Epidermal melanocyte (primary cell): Measurements from ENCODE around the gene DET1.
"Not testable (repeated sequence)": the region's sequence is repeated elsewhere in the genome, so short reads cannot be mapped to it uniquely, and the experiment has no call there.

Source experiments
- DNase-seq: peaks from one replicate; pipeline ENCODE4 v3.0.0; 2011; ENCODE audit warnings: low spot score; ENCODE audit not compliant: insufficient read length

Gene DET1

GRCh38 chr15:88498996-88499395, 47.5 kb downstream of the DET1 start:
- DNase-seq = no peak

GRCh38 chr15:88497109-88497765, 49.2 kb downstream of the DET1 start:
- no peak for DNase-seq

- DNase-seq = no peak
These were observed 52.6 kb downstream of the DET1 start for GRCh38 chr15:88493844-88494243.

GRCh38 chr15:88491158-88491557, 55.3 kb downstream of the DET1 start:
- DNase-seq = no peak

- DNase-seq = no peak
These were observed 56.4 kb downstream of the DET1 start for GRCh38 chr15:88490036-88490435.

GRCh38 chr15:88489321-88489720, 57.2 kb downstream of the DET1 start:
- DNase-seq = no peak

GRCh38 chr15:88487796-88488523, 58.5 kb downstream of the DET1 start:
- no peak for DNase-seq

GRCh38 chr15:88487178-88487795, 59.2 kb downstream of the DET1 start:
- DNase-seq = no peak

- DNase-seq = no peak
These were observed 61.7 kb downstream of the DET1 start for GRCh38 chr15:88484682-88485331.

GRCh38 chr15:88482263-88482662, 64.2 kb downstream of the DET1 start:
- no peak for DNase-seq

- DNase-seq = no peak
These were observed 65.5 kb downstream of the DET1 start for GRCh38 chr15:88480981-88481380.

GRCh38 chr15:88479169-88479568, 67.3 kb downstream of the DET1 start:
- DNase-seq = no peak

GRCh38 chr15:88477904-88478303, 68.6 kb downstream of the DET1 start:
- DNase-seq = no peak

GRCh38 chr15:88477126-88477525, 69.4 kb downstream of the DET1 start:
- DNase-seq = no peak

GRCh38 chr15:88476635-88477060, 69.8 kb downstream of the DET1 start:
- DNase-seq = no peak

GRCh38 chr15:88473661-88474293, 72.7 kb downstream of the DET1 start:
- not testable (repeated sequence) for DNase-seq

- DNase-seq = no peak
These were observed 74.3 kb downstream of the DET1 start for GRCh38 chr15:88472225-88472624.

GRCh38 chr15:88470625-88471372, 75.7 kb downstream of the DET1 start:
- no peak for DNase-seq

GRCh38 chr15:88469321-88469720, 77.2 kb downstream of the DET1 start:
- DNase-seq = no peak

- not testable (repeated sequence) for DNase-seq
These were observed 77.8 kb downstream of the DET1 start for GRCh38 chr15:88468721-88469120.
